H9 (cell line): ENCODE measurements around the gene LMO1. TPM values are rescaled to one million over a fixed set of nuclear protein-coding genes. Genes with fewer than 3 reads are reported as not detected.

Experiments
- DNase-seq: peaks from one replicate; pipeline ENCODE4 v3.0.0-alpha.2; 2017
- H2AFZ ChIP-seq: one replicate; pipeline ENCODE4 v1.6.1; 2013; ENCODE audit warnings: mild to moderate bottlenecking, low read length, control low read depth, moderate library complexity
- H2AK5ac ChIP-seq: 2 replicates; pipeline ENCODE4 v1.6.1; 2013; ENCODE audit warnings: low read length, control low read depth, mixed read lengths; ENCODE audit not compliant: insufficient read length
- H2BK120ac ChIP-seq: one replicate; pipeline ENCODE4 v1.6.1; 2013; ENCODE audit warnings: low read depth, mild to moderate bottlenecking, low read length, control low read depth, inconsistent platforms; ENCODE audit not compliant: poor library complexity, severe bottlenecking
- H2BK12ac ChIP-seq: 2 replicates; pipeline ENCODE4 v1.6.1; 2013; ENCODE audit warnings: low read length, control low read depth, mixed read lengths, low read depth; ENCODE audit not compliant: insufficient read length
- H2BK15ac ChIP-seq: 2 replicates; pipeline ENCODE4 v1.6.1; 2013; ENCODE audit warnings: low read depth, low read length, control low read depth
- H2BK20ac ChIP-seq: one replicate; pipeline ENCODE4 v1.6.1; 2013; ENCODE audit warnings: low read depth, mild to moderate bottlenecking, low read length, control low read depth, inconsistent platforms; ENCODE audit not compliant: poor library complexity, severe bottlenecking
- H2BK5ac ChIP-seq: 2 replicates; pipeline ENCODE4 v1.6.1; 2013; ENCODE audit warnings: low read length, control low read depth, mixed read lengths; ENCODE audit not compliant: insufficient read length
- H3K14ac ChIP-seq: 2 replicates; pipeline ENCODE4 v1.6.1; 2013; ENCODE audit warnings: low read length, control low read depth; ENCODE audit not compliant: insufficient read depth
- H3K18ac ChIP-seq: 2 replicates; pipeline ENCODE4 v1.6.1; 2013; ENCODE audit warnings: low read depth, mild to moderate bottlenecking, mixed read lengths, low read length, control low read depth; ENCODE audit not compliant: insufficient read length
- H3K23ac ChIP-seq: 2 replicates; pipeline ENCODE4 v1.6.1; 2013; ENCODE audit warnings: low read length, control low read depth, mixed read lengths, low read depth; ENCODE audit not compliant: insufficient read length
- H3K23me2 ChIP-seq: 2 replicates; pipeline ENCODE4 v1.6.1; 2013; ENCODE audit warnings: low read depth, mild to moderate bottlenecking, mixed read lengths, low read length, control low read depth; ENCODE audit not compliant: insufficient read length, poor library complexity, severe bottlenecking
- H3K27ac ChIP-seq: 2 replicates; pipeline ENCODE4 v1.5.1; 2013; ENCODE audit warnings: low read length, control low read depth, mixed read lengths, low read depth; ENCODE audit not compliant: insufficient read length
- H3K27me3 ChIP-seq: 2 replicates; pipeline ENCODE4 v1.6.1; 2013; ENCODE audit warnings: low read length, control low read depth, inconsistent platforms; ENCODE audit not compliant: insufficient read depth
- H3K4ac ChIP-seq: 2 replicates; pipeline ENCODE4 v1.6.1; 2013; ENCODE audit warnings: low read depth, mild to moderate bottlenecking, control low read depth, inconsistent platforms, low read length, moderate library complexity
- H3K4me1 ChIP-seq: 2 replicates; pipeline ENCODE4 v1.6.1; 2013; ENCODE audit warnings: low read length, control low read depth, inconsistent platforms; ENCODE audit not compliant: insufficient read depth
- H3K4me2 ChIP-seq: 2 replicates; pipeline ENCODE4 v1.6.1; 2013; ENCODE audit warnings: low read length, control low read depth, mixed read lengths; ENCODE audit not compliant: insufficient read length, insufficient read depth
- H3K56ac ChIP-seq: 2 replicates; pipeline ENCODE4 v1.6.1; 2013; ENCODE audit warnings: low read depth, mild to moderate bottlenecking, mixed read lengths, low read length, control low read depth; ENCODE audit not compliant: insufficient read length
- H3K79me1 ChIP-seq: 2 replicates; pipeline ENCODE4 v1.6.1; 2013; ENCODE audit warnings: low read depth, mild to moderate bottlenecking, moderate library complexity, low read length, control low read depth, inconsistent platforms; ENCODE audit not compliant: insufficient read depth, poor library complexity, severe bottlenecking
- H3K79me2 ChIP-seq: 2 replicates; pipeline ENCODE4 v1.6.1; 2013; ENCODE audit warnings: low read length, control low read depth, inconsistent platforms; ENCODE audit not compliant: insufficient read depth
- H3K9ac ChIP-seq: 2 replicates; pipeline ENCODE4 v1.6.1; 2013; ENCODE audit warnings: low read length, control low read depth, mixed read lengths; ENCODE audit not compliant: insufficient read length; ENCODE audit errors: extremely low read depth
- H3K9me3 ChIP-seq: one replicate; pipeline ENCODE4 v1.6.1; 2013; ENCODE audit warnings: low read depth, low read length, inconsistent platforms; ENCODE audit not compliant: control insufficient read depth
- H3T11ph ChIP-seq: one replicate; pipeline ENCODE4 v1.6.1; 2013; ENCODE audit warnings: mild to moderate bottlenecking, low read length, control low read depth, inconsistent platforms
- H4K20me1 ChIP-seq: one replicate; pipeline ENCODE4 v1.6.1; 2013; ENCODE audit not compliant: control insufficient read depth, insufficient read length, insufficient read depth
- H4K5ac ChIP-seq: 2 replicates; pipeline ENCODE4 v1.6.1; 2013; ENCODE audit warnings: low read depth, mild to moderate bottlenecking, mixed read lengths, low read length, control low read depth; ENCODE audit not compliant: insufficient read length
- H4K8ac ChIP-seq: replicated peaks from 2 replicates; pipeline ENCODE4 v1.6.1; 2013; ENCODE audit warnings: low read length, control low read depth, mixed read lengths, low read depth; ENCODE audit not compliant: insufficient read length
- H4K91ac ChIP-seq: 2 replicates; pipeline ENCODE4 v1.6.1; 2013; ENCODE audit warnings: low read depth, mild to moderate bottlenecking, moderate library complexity, mixed read lengths, low read length, control low read depth; ENCODE audit not compliant: insufficient read length
- H3K27ac Mint-ChIP-seq, 3 experiments: 2 replicates in 2 of 3; 3 replicates in 1 of 3; pipeline ENCODE4 v1.8.0; 2020 to 2021; ENCODE audit warnings: mixed read lengths in 3 of 3, mild to moderate bottlenecking in 1 of 3, moderate library complexity in 1 of 3
- H3K27me3 Mint-ChIP-seq: 2 replicates; pipeline ENCODE4 v1.8.0; 2021; ENCODE audit warnings: low read depth, mild to moderate bottlenecking, moderate library complexity, mixed read lengths
- H3K36me3 Mint-ChIP-seq, 3 experiments: 2 replicates in 2 of 3; 3 replicates in 1 of 3; pipeline ENCODE4 v1.8.0; 2020 to 2021; ENCODE audit warnings: low read depth in 3 of 3, mixed read lengths in 3 of 3; ENCODE audit not compliant: insufficient read depth in 1 of 3
- H3K4me1 Mint-ChIP-seq, 2 experiments: 2 replicates each; pipeline ENCODE4 v1.8.0; 2020; ENCODE audit warnings: mixed read lengths in 2 of 2
- H3K4me3 Mint-ChIP-seq, 2 experiments: 2 replicates in 1 of 2; 3 replicates in 1 of 2; pipeline ENCODE4 v1.8.0; 2020 to 2021; ENCODE audit warnings: mild to moderate bottlenecking in 2 of 2, mixed read lengths in 2 of 2, moderate library complexity in 1 of 2
- H3K9me3 Mint-ChIP-seq, 2 experiments: 2 replicates in 1 of 2; 3 replicates in 1 of 2; pipeline ENCODE4 v1.8.0; 2020; ENCODE audit warnings: mild to moderate bottlenecking in 2 of 2, mixed read lengths in 2 of 2, moderate library complexity in 1 of 2
- WGBS: extraction: QIAGEN DNeasy Blood & Tissue Kit; methylation state at CpG from one replicate; pipeline ENCODE4 v1.1.7; 2013; ENCODE audit warnings: missing lambda C conversion rate, low lambda C conversion rate, mixed read lengths; ENCODE audit not compliant: insufficient read length; ENCODE audit errors: extremely low coverage; 5-methylcytosine and 5-hydroxymethylcytosine counted together
- total RNA-seq: library from RNA; stranded (reverse); gene quantifications from 2 replicates; pipeline ENCODE4 v1.2.1, GENCODE V29; 2021
- TF ChIP-seq, protein P1 (sequence below): fragments of 200-600 bp; sonication (generic); conservative IDR thresholded peaks from 3 replicates; pipeline ENCODE4 v1.8.0; 2021; ENCODE audit warnings: antibody characterized with exemption, mild to moderate bottlenecking

LMO1 gene
- total RNA-seq, 1 experiment from 2014 or later, result 0.50 TPM

DNA sequence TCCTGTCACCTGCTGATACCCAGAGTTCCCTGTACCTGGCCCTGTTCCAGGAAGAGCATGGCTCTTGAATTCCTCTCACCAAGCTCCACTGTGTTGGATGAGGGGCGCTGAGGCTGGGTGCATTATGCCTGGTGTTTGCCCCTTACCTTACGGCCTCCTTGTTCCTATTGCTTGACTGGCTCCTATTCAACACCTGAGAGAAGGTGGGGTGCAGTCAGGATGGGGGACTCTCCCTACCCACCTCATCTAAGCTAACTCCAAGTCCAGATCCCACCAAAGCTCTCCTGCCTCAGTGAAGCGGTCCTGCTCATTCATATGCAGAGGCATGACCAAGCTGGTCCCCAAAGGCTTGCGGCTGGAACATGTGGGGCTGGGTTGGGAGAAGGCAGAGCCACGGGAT is 59.1 kb downstream of the LMO1 start:
- no peak overlapping the region for H2BK12ac ChIP-seq
- WGBS, result no CpG with 5 or more reads among the region's 5 CpGs
- H3K9me3 ChIP-seq, result no peaks in the 10 kb centered on the region
- H3K9me3 Mint-ChIP-seq, result no peaks in the 10 kb centered on the region
- no peak overlapping the region for H2AFZ ChIP-seq
- H3K9ac ChIP-seq, result no peak overlapping the region
- no peak for DNase-seq
- TF ChIP-seq, protein P1, sequence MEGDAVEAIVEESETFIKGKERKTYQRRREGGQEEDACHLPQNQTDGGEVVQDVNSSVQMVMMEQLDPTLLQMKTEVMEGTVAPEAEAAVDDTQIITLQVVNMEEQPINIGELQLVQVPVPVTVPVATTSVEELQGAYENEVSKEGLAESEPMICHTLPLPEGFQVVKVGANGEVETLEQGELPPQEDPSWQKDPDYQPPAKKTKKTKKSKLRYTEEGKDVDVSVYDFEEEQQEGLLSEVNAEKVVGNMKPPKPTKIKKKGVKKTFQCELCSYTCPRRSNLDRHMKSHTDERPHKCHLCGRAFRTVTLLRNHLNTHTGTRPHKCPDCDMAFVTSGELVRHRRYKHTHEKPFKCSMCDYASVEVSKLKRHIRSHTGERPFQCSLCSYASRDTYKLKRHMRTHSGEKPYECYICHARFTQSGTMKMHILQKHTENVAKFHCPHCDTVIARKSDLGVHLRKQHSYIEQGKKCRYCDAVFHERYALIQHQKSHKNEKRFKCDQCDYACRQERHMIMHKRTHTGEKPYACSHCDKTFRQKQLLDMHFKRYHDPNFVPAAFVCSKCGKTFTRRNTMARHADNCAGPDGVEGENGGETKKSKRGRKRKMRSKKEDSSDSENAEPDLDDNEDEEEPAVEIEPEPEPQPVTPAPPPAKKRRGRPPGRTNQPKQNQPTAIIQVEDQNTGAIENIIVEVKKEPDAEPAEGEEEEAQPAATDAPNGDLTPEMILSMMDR, result no peak
- H2BK20ac ChIP-seq, result no peak overlapping the region
- H4K20me1 ChIP-seq, result no peaks in the 10 kb centered on the region
- H3K23me2 ChIP-seq, result no peaks in the 10 kb centered on the region
- no peaks in the 10 kb centered on the region for H3K36me3 Mint-ChIP-seq
- no peak overlapping the region for H3K4me3 Mint-ChIP-seq
- H3K27ac ChIP-seq, result no peak overlapping the region
- peak overlapping the region in 1 of 3 experiments; percentile 6; a peak in 1 of 7 replicates for H3K27ac Mint-ChIP-seq
- peaks cover 16 to 18% of the 10 kb centered on the region in 2 experiments for H3K4me1 Mint-ChIP-seq
- H4K5ac ChIP-seq, result no peak overlapping the region
- H3K18ac ChIP-seq, result no peak overlapping the region
- H2BK15ac ChIP-seq, result no peak overlapping the region
- no peaks in the 10 kb centered on the region for H3K79me1 ChIP-seq
- no peak overlapping the region for H4K8ac ChIP-seq
- no peak overlapping the region for H3K56ac ChIP-seq
- no peaks in the 10 kb centered on the region for H3K4me1 ChIP-seq
- no peak overlapping the region for H3K4me2 ChIP-seq
- no peak overlapping the region for H3T11ph ChIP-seq
- no peaks in the 10 kb centered on the region for H3K27me3 ChIP-seq
- H3K23ac ChIP-seq, result no peak overlapping the region
- H2BK5ac ChIP-seq, result no peak overlapping the region
- H4K91ac ChIP-seq, result no peak overlapping the region
- H3K79me2 ChIP-seq, result no peaks in the 10 kb centered on the region
- no peak overlapping the region for H3K4ac ChIP-seq
- H2AK5ac ChIP-seq, result no peak overlapping the region
- H3K14ac ChIP-seq, result no peak overlapping the region
- H3K27me3 Mint-ChIP-seq, result peaks cover 6% of the 10 kb centered on the region
- no peak overlapping the region for H2BK120ac ChIP-seq
